Measurements from ENCODE around the gene CDRT15.

- TF ChIP-seq CTCF (conservative IDR thresholded peaks at IDR 0.05; ENCODE audit: low read depth in 2 of 2) (no peak), REST (IDR thresholded peaks at IDR 0.05; ENCODE audit: unreplicated experiment) (no peak), POLR2AphosphoS5 (IDR thresholded peaks at IDR 0.05; ENCODE audit: low read depth) (no peak), JUNB (IDR thresholded peaks at IDR 0.05; ENCODE audit: unreplicated experiment) (no peak), EZH2 (IDR thresholded peaks at IDR 0.05; ENCODE audit: low read depth, unreplicated experiment) (no peak), ZNF114 (CRISPR knock-in tag; IDR thresholded peaks at IDR 0.05) (no peak), EZH2phosphoT487 (IDR thresholded peaks at IDR 0.05; ENCODE audit: unreplicated experiment) (no peak), STAT1 (IDR thresholded peaks at IDR 0.05; ENCODE audit: unreplicated experiment) (no peak), NANOG (IDR thresholded peaks at IDR 0.05; ENCODE audit: borderline replicate concordance) (no peak), ETS1 (IDR thresholded peaks at IDR 0.05) (no peak), CREB1 (CRISPR knock-in tag; IDR thresholded peaks at IDR 0.05; ENCODE audit: low read depth) (no peak)
Measured at GRCh38 chr17:14205992-14206461, 30.6 kb downstream of the CDRT15 start.

Measured in GM23338 (cell line).